GM12878 (cell line): ENCODE results near the gene KRTAP15-1. TPM values are rescaled to one million over a fixed set of nuclear protein-coding genes. Genes with fewer than 3 reads are reported as not detected.

Source experiments
- ATAC-seq: fragments of 200-7000 bp; cut with Tn5 transposase; 3 replicates; pipeline ENCODE4 v1.9.1; 2020; ENCODE audit warnings: mild to moderate bottlenecking, moderate library complexity
- BruUV-seq: library from RNA; stranded (reverse); fragments of 400-500 nt; replicated peaks from 2 replicates; lab custom pipeline; 2021; lab: Mats Ljungman, UMichigan
- CTCF ChIA-PET: fragments of 300-600 bp; sonication (Branson Sonifier 250); formaldehyde crosslinking; extraction: SDS; loops from one replicate; lab custom pipeline; 2021; ENCODE audit warnings: inconsistent platforms; lab: Yijun Ruan, JAX
- POLR2A ChIA-PET: fragments of 350-600 bp; formaldehyde crosslinking; extraction: SDS; loops from one replicate; lab custom pipeline; 2021; ENCODE audit warnings: inconsistent platforms; lab: Charles Lee
- RAD21 ChIA-PET: fragments of 300-600 bp; sonication (Branson Sonifier 250); formaldehyde crosslinking; loops from one replicate; lab custom pipeline; 2023; ENCODE audit warnings: antibody characterized with exemption; ENCODE audit not compliant: unreplicated experiment; lab: Charles Lee
- SMC1A ChIA-PET: fragments of 300-600 bp; sonication (Branson Sonifier 250); formaldehyde crosslinking; loops from one replicate; lab custom pipeline; 2023; ENCODE audit not compliant: unreplicated experiment, uncharacterized antibody; lab: Charles Lee
- DNase-seq: peaks from one replicate; pipeline ENCODE4 v3.0.0-alpha.2; 2011; ENCODE audit warnings: low read depth, low spot score
- FAIRE-seq: peaks from 3 replicates; lab custom pipeline; 2011; peaks lifted over from hg19 to GRCh38; lab: Jason Lieb, UNC
- H2AFZ ChIP-seq: 2 replicates; pipeline ENCODE4 v1.6.0; 2011; ENCODE audit warnings: low read depth, low read length, control low read depth; ENCODE audit not compliant: control insufficient read depth
- H3K27ac ChIP-seq: 2 replicates; pipeline ENCODE4 v1.5.1; 2011; ENCODE audit warnings: control low read depth; ENCODE audit not compliant: control insufficient read depth, insufficient read depth
- H3K27me3 ChIP-seq, 2 experiments: replicated peaks in 1 of 2; 2 replicates each; pipeline versions ENCODE4 v1.6.0 to v1.6.1; 2011; ENCODE audit warnings: low read length in 1 of 2; ENCODE audit not compliant: control insufficient read depth in 2 of 2, insufficient read depth in 2 of 2
- H3K36me3 ChIP-seq, 2 experiments: 2 replicates each; pipeline ENCODE4 v1.5.1; 2011; ENCODE audit warnings: low read length in 1 of 2; ENCODE audit not compliant: control insufficient read depth in 2 of 2, insufficient read depth in 2 of 2
- H3K4me1 ChIP-seq: 2 replicates; pipeline ENCODE4 v1.6.1; 2011; ENCODE audit warnings: mild to moderate bottlenecking, low read length, moderate library complexity, mixed read lengths; ENCODE audit not compliant: control insufficient read depth, insufficient read depth
- H3K4me2 ChIP-seq: 2 replicates; pipeline ENCODE4 v1.6.0; 2011; ENCODE audit warnings: control low read depth; ENCODE audit not compliant: control insufficient read depth, insufficient read depth
- H3K4me3 ChIP-seq: fragments of 200-600 bp; sonication (generic); 2 replicates; pipeline ENCODE4 v1.5.1; 2016
- H3K79me2 ChIP-seq: 2 replicates; pipeline ENCODE4 v1.6.0; 2011; ENCODE audit warnings: low read length; ENCODE audit not compliant: control insufficient read depth, insufficient read depth
- H3K9ac ChIP-seq: 2 replicates; pipeline ENCODE4 v1.8.0; 2011; ENCODE audit warnings: low read length, control low read depth, mixed read lengths; ENCODE audit not compliant: control insufficient read depth, insufficient read depth
- H3K9me3 ChIP-seq: replicated peaks from 3 replicates; pipeline ENCODE4 v1.5.1; 2011; ENCODE audit warnings: mild to moderate bottlenecking, low read length; ENCODE audit not compliant: control insufficient read depth, insufficient read depth
- H4K20me1 ChIP-seq: 2 replicates; pipeline ENCODE4 v1.6.0; 2011; ENCODE audit not compliant: control insufficient read depth, insufficient read depth
- ASH2L ChIP-seq: fragments of 300-600, 200-600 bp; sonication (generic); IDR thresholded peaks from 2 replicates; pipeline ENCODE4 v1.6.1; 2017; ENCODE audit warnings: low read depth, mild to moderate bottlenecking, borderline replicate concordance
- CBX3 ChIP-seq: fragments of 200-600 bp; sonication (generic); IDR thresholded peaks from 2 replicates; pipeline ENCODE4 v1.6.1; 2016; ENCODE audit warnings: low read depth, borderline replicate concordance
- MTA3 ChIP-seq: IDR thresholded peaks from 2 replicates; pipeline ENCODE4 v1.6.1; 2012; ENCODE audit warnings: low read length, inconsistent platforms, borderline replicate concordance
- MYC ChIP-seq: IDR thresholded peaks from 2 replicates; pipeline ENCODE4 v1.6.1; 2011; ENCODE audit warnings: mild to moderate bottlenecking, low read length, moderate library complexity, inconsistent platforms; ENCODE audit not compliant: insufficient read depth, insufficient replicate concordance, insufficient read length, severe bottlenecking
- POU2F2 ChIP-seq: IDR thresholded peaks from 3 replicates; pipeline ENCODE4 v1.6.1; 2011; ENCODE audit warnings: low read depth, mild to moderate bottlenecking, low read length, borderline replicate concordance
- SIN3A ChIP-seq: IDR thresholded peaks from 2 replicates; pipeline ENCODE4 v1.6.1; 2012; ENCODE audit warnings: low read depth, low read length, improper control_type of control experiment
- TBL1XR1 ChIP-seq: IDR thresholded peaks from 2 replicates; pipeline ENCODE4 v1.6.1; 2012; ENCODE audit warnings: low read depth, low read length, improper control_type of control experiment
- TCF12 ChIP-seq: IDR thresholded peaks from 2 replicates; pipeline ENCODE4 v1.6.1; 2011; ENCODE audit warnings: low read depth, mild to moderate bottlenecking, low read length
- ZNF207 ChIP-seq: fragments of 450-650 bp; IDR thresholded peaks from 2 replicates; pipeline ENCODE4 v1.6.1; 2014; ENCODE audit warnings: antibody characterized with exemption, mild to moderate bottlenecking, borderline replicate concordance
- ZNF274 ChIP-seq: IDR thresholded peaks from one replicate; pipeline ENCODE4 v1.8.0; 2011; ENCODE audit not compliant: insufficient read length, insufficient read depth
- WGBS: methylation state at CpG from one replicate; pipeline ENCODE4 v1.1.6; 2016; ENCODE audit warnings: low lambda C conversion rate; ENCODE audit not compliant: insufficient replicate concordance, insufficient coverage; ENCODE audit errors: missing lambda C conversion rate; 5-methylcytosine and 5-hydroxymethylcytosine counted together
- in situ Hi-C: fragments of 300-500 bp; cut with MboI; formaldehyde crosslinking; loops from 9 replicates; pipeline ENCODE4 v1.14.3; 2018; ENCODE audit warnings: mixed read lengths
- intact Hi-C: fragments of 100-400 bp; cut with micrococcal nuclease; formaldehyde crosslinking; loops from one replicate; pipeline ENCODE4 v1.14.2; 2022; ENCODE audit not compliant: unreplicated experiment
- polyA plus RNA-seq, 11 experiments: library from polyadenylated mRNA; depleted of rRNA in 4 of 11; unstranded in 6 of 11; stranded (reverse) in 5 of 11; fragments of >200 nt; fragmentation: Nextera tagmentation in 4 of 11; fragmentation: Illumina TruSeq in 1 of 11; extraction: Ambion mirVana in 4 of 11; extraction: Trizol in 1 of 11; gene quantifications; 1 replicate in 1 of 11; 2 replicates in 10 of 11; pipeline versions ENCODE4 v1.2.1 to v1.2.3, GENCODE V29; 2011 to 2016; ENCODE audit warnings: inconsistent platforms in 2 of 11, missing spikeins in 2 of 11, low read depth in 1 of 11
- total RNA-seq, 4 experiments: library from RNA; depleted of rRNA in 3 of 4; stranded (reverse); fragments of >200 nt in 3 of 4; fragmentation: Illumina TruSeq in 1 of 4; extraction: Trizol in 1 of 4; gene quantifications; 2 replicates each; pipeline versions ENCODE4 v1.2.1 to v1.2.3, GENCODE V29; 2013 to 2021
- TF ChIP-seq, protein P1 (sequence below): fragments of 450-650 bp; IDR thresholded peaks from 2 replicates; pipeline ENCODE4 v1.6.1; 2018; ENCODE audit warnings: borderline replicate concordance, mild to moderate bottlenecking; ENCODE audit not compliant: partially characterized antibody

KRTAP15-1 gene
- total and polyA plus RNA-seq, 10 of the 15 experiments (the other 5 are each of a cell fraction or from before 2014, with no cell fraction given) = not detected

DNA sequence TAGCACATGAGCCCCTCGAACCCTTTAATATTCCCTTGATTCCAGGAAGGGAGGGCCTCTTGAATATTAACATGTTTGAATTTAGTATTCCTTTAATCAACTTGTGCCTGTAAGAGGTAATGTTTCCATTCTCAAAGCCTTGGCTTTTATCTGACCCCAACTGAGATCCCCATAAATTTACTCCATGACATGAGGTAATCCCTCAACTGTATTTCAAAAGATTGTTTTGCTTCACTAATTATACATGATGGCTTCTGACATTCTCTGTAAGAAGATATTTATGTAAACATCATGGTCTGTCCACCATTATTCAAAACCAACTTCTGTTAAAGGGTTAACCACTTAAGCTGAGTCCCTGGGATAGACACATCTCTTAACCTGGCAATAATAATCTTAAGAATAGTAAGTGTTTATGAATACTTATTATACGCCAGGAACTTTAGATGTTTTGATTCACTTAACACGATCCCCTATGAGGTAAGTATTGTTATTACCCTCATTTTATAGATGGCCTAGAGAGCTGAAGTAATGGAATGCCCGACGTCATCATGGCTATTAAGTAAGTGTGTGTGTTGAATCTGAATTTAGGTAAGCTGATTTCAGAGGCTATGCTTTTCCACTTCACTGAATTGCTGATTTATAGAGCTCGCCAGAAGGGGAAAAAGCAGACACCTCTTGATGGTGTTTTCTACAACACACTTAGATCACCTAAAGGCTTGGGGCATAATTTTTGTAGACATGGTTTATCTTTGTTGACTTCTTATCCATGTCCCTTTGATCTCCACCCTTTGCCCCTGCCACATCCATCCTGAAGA lies 29.0 kb downstream of the KRTAP15-1 start:
- ChIA-PET RAD21 (no interaction called here), POLR2A (no interaction called here), CTCF (no interaction called here), SMC1A (no interaction called here)
- Histone ChIP-seq H4K20me1 (no peaks in the 10 kb centered on the region), H3K4me3 (no peak overlapping the region), H3K79me2 (no peaks in the 10 kb centered on the region), H3K4me1 (no peaks in the 10 kb centered on the region), H2AFZ (no peak overlapping the region), H3K27ac (no peak overlapping the region), H3K4me2 (no peak overlapping the region), H3K36me3 (no peaks in the 10 kb centered on the region), H3K9me3 (no peaks in the 10 kb centered on the region), H3K27me3 (no peaks in the 10 kb centered on the region), H3K9ac (no peak overlapping the region)
- in situ Hi-C loops = no loop called here
- ATAC-seq = no peak
- TF ChIP-seq ZNF274 (no peak), MTA3 (no peak), ZNF207 (no peak), POU2F2 (no peak), ASH2L (no peak), CBX3 (no peak), SIN3A (no peak), MYC (no peak), TCF12 (no peak), TBL1XR1 (no peak)
- TF ChIP-seq, protein P1, sequence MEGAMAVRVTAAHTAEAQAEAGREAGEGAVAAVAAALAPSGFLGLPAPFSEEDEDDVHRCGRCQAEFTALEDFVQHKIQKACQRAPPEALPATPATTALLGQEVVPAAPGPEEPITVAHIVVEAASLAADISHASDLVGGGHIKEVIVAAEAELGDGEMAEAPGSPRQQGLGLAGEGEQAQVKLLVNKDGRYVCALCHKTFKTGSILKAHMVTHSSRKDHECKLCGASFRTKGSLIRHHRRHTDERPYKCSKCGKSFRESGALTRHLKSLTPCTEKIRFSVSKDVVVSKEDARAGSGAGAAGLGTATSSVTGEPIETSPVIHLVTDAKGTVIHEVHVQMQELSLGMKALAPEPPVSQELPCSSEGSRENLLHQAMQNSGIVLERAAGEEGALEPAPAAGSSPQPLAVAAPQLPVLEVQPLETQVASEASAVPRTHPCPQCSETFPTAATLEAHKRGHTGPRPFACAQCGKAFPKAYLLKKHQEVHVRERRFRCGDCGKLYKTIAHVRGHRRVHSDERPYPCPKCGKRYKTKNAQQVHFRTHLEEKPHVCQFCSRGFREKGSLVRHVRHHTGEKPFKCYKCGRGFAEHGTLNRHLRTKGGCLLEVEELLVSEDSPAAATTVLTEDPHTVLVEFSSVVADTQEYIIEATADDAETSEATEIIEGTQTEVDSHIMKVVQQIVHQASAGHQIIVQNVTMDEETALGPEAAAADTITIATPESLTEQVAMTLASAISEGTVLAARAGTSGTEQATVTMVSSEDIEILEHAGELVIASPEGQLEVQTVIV = no peak
- DNase-seq = no peak
- 13% methylated on average over 6 of the region's 6 CpGs for WGBS
- FAIRE-seq = no peak
- no TSS peak for BruUV-seq
- intact Hi-C loops = no loop called here
